ENCODE measurements around the gene MRPS23.
A peak's percentile ranks its signal among the peaks of the same experiment; 100 is the strongest.

Gene MRPS23

DNA sequence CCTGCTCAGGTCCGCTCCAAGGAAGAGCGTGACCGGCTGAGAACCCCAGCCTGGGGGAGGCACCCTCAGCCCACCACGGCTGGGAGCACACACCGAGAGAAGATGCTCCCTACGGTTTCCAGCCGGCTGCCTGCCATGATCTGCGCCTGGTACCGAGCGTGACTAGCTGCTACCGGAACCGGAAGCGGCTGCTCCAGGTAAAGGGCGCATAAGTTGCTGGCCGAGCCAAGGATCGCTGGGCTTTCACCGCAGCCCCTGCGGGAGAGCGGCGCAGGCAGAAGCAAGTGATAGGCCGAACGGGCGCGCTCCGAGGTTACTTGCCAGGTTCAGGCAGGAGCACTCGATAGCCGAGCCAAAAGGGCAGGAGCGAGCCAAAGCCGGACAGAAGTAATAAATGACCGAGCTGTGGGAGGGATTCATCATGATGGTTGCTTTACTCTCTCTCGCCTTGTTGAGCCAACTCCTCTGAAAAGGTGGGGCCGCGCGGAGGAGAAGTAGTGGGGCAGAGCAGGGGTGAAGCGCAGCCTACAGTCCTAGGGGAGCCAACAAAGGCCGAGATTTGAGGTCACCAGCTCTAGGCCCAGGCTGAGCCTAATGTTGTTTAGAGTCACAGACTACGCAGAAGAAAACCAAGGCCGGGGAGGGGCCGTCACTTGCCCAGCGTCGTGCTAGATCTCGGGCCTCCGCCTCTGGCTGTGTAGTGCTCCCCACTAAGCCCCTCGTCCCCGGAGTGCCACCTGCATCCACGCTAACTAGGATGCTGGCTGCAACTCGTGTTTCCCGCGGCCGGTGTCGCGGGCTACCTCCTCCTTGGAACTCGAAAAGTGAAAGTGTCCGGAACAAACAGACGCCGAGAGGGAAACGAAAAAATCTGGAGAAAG lies at the start of gene MRPS23:
TSS of gene MRPS23 (minus strand) at position 171 of the 881 bp plus-strand sequence. CDS start at position 137, 34 bp downstream.
- peak; percentile 90 to 95 for DNase-seq (ENCODE audit: low read depth in 1 of 2, low spot score in 1 of 2)

DNA sequence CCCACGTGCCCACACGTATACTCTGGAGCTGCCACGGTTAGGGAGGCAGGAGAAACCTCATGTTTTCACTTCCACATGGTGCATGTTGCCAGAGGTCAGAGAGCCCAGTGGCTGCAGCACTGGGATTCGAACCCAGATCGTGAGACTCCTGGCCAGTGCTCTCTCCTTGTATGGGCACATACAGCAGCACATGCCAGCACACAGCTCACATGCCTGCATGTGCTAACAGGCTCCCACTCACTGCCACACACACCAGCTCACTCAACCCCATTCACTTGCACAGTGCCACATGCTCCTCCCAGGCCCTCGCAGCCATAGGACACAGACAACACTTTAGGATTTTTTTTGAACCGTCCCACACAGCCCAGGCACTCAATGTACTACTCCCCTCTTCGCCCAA lies 49.5 kb upstream of the MRPS23 start:
- DNase-seq (ENCODE audit: low read depth in 1 of 2, low spot score in 1 of 2): no peak

DNA sequence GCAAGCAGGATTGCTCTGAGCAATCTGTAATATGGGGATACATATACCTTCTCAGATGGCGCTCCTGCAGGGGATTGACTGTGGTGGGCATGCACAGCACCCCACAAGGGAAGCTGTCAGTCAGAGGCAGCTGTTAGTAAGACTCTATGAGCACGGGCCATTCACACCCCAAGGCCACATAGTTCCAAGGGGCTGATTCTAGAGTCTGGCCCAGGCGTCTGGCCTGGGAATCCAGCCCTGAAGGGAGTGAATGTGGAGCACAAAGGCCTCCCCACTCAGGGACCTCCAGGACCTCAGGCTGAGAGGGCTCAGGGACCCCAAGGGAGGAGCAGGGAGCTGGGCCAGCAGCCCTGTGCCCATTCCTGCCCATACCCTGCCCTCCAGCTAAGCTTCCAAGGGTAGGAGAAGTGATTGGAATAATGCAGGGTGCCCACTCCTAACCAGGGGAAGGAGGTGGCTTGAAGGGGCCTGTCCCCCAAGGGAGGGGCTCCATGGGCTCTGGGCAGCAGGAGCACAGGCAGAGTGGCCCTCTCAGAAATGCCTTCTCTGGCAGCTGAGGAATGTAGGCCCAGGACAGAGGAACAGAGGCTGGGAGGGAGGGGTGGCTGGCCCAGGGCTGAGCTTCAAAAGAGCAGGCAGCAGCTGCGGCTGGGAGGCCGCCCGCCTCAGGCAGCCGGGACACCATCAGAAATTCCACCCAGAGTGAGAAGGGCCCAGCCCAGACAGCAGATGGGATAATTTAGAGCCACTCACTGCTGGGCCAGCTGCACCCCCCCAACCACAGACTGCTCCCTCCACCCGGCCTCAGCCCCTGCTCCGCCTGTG lies 48.9 kb upstream of the MRPS23 start:
- DNase-seq (ENCODE audit: low read depth in 1 of 2, low spot score in 1 of 2): no peak

DNA sequence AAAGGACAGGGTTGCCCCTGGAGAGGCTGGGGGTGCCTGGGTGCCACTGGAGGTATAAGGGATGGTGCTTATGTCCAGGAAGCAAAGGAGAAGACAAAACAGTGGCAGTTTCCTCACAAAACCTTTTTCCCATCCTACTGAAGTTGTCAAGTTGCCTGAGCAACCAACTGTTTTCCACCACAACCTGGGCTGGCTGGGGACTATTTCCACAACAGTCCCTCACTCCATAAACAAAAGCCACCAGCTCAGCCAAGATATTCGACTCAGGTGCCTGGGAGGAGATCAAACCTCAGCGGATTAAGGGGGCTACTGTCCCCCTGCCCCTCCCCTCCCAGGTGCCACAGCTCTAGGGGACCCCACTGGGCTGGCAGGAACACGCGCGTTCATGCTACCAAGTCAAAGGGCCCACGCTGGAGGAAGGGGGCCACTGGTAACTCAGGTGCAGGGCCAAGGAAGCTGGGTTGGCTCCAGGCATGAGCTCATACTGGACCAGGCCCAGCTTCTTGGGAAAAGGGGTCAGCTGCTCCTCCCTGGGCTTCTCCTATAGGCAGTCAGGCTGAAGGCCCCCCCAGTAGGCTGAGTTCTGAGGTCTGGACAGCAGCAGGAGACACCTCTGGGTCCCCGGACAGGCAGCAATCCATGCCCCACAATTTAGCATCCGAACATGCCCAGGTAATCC lies 45.7 kb upstream of the MRPS23 start:
- DNase-seq (ENCODE audit: low read depth in 1 of 2, low spot score in 1 of 2): no peak

DNA sequence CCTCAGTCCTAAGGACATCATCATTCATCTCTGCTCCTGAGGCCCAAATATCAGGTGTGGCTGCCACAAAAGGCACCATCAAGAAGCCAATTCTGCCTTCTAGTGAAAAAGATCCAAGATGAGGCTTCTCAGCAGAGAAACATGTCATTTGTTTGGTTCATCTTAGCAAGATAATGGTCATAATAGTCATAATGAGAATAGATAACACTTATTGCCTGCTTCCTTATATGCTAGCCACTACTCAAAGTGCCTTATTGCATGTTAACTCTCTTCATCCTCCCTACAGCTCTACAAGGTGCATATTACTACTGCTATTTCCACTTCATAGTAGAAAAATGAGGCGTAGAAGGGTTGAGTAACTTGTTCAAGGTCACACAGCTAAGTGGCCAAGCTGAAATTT lies 45.0 kb upstream of the MRPS23 start:
- no peak for DNase-seq (ENCODE audit: low read depth in 1 of 2, low spot score in 1 of 2)

DNA sequence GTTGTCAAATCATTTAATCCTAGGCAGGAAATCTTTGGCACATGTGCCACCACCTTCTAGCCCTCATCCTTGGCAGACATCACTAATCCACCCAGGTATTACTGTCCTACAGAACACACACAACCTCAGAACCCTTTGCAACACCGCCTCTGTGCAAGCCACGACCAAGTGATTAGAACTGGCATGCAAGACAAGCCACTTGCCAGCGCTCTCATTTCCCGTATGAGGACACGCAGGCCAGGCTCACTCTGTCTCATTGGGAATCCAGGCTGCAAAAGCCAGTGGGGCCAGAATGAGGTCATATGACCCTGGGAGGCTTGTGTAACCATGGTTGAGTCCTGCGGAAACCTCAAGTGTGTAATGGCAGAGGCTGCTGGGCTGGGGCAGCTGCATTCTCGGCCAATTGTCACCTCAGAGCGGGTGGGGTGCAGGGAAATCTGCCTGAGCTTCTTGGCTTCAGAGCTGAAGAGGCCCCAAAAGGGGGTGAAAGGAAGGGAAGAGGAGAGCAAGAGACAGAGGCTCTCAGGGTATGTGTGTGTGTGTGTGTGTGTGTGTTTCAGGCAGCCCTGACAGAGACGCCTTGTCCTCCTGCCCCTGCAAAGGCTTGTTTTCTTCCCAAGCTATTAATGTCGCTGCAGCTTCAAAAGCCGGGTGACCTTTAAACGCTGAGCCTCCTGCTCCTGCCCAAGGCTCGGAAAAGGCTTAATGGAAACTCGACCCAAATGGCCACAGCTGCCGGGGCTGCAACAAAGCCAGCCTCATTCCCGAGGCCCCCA lies 43.2 kb upstream of the MRPS23 start:
- no peak for DNase-seq (ENCODE audit: low read depth in 1 of 2, low spot score in 1 of 2)

DNA sequence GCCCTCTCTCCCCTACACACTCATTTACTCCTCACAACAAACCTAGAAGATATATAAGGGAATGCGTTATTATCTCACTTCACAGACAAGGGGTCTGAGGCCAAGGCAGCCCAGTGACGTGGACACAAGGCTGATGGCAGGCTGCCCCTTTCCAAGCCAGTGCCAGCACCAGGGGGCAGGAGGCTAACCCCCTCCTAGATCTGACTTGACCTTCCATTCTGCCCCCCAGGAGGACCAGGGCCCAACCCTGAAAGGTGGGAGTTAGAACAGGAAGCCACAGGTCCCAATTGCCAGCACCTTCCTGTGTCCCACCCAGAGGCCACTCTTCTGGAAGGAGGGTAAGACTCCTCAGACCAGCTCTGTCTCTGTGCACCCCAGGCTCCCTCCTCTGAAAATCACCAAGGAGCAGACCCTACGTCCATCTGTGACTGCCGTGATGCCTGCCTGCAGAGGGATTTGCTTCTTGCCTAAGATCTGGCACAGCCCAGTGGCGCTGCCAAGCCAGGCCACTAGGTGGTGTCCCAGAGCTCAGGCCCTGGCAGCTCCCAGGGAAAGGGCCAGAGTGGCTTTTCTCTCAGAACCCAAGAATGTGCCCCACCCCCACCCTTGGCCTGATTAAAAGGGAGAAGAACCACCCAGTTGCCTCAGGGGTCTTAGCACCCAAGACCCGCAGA lies 42.4 kb upstream of the MRPS23 start:
- peak; percentile 70 to 71 for DNase-seq (ENCODE audit: low read depth in 1 of 2, low spot score in 1 of 2)

DNA sequence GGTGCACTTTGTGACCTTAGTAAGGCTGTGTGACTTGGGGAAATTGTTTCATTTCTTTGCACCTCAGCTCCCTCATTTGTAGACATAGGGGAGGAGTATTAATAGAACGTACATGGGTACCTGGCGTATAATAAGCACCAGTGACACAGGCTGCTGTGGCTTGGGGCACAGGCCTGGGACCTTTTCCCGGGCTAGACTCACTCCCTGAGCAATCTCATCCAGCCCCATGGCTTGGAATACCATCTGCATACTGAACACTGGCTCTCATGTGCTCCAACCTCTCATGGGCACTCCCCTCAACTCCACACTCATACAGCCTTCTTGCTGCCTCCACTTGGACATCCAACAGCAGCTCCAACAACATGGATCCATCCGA lies 41.0 kb upstream of the MRPS23 start:
- no peak for DNase-seq (ENCODE audit: low read depth in 1 of 2, low spot score in 1 of 2)

DNA sequence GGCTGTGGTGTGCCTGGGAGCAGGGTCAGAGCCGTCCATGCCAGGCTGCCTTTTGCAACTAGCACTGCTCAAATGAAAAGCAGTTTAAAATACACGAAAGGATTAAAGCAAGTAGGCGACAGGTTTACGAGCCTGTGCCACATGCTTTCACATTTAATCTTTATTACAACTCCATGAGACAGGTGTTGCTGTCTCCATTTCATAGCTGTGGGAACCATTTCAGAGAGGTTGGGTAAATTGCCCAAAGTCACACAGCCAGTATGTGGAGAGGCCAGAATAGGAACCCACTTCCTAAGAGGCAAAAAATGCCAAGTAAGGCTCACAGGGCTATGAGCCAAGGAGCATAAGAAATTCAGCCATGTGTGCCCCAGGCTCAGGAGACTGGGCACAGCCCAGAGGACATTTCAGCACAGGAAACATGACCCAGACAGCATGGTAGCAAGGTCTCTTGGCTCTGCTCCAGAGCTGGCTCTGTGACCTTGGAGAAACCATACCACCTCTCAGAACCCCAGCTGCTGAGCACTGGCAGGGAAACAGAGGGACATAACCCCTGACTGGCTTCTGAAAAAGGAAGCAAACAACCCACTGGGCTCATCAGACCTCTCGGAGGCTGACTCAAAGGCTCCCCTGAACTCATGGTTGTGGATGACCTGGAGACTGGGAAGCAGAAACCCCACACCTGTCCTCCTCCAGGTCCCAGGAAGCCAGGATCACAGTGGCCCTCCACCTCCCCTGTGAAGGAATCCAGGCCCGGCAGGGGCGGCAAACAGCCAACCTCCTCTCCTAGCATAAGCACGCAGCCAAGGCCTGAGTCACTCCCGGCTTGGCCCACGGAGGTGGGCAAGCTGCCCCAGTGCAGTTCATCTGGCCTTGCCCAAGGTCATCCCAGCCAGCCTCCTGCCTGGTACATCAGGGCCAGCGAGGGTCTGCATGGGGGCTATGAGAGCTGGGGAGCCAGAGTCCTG lies 40.3 kb upstream of the MRPS23 start:
- DNase-seq (ENCODE audit: low read depth in 1 of 2, low spot score in 1 of 2): no peak

DNA sequence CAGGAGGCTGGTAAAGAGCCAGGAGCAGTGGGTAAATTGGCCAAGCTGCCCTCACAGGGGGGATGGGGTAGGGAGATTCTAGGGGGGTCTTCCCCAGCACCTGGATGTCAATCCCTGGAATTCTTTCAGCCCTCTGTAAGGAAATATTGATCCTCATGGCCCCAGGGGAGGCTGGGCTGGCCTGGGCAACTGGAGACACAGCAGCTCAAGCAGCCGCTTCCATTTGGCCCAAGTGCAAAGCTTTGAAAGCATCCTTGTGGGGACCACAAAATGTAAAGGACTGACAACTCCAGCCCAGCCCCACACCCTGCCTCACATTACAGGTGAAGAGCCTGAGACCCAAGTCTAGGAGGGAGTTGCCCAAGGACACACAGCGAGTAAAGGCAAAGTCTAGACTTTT lies 39.4 kb upstream of the MRPS23 start:
- DNase-seq (ENCODE audit: low read depth in 1 of 2, low spot score in 1 of 2): no peak

DNA sequence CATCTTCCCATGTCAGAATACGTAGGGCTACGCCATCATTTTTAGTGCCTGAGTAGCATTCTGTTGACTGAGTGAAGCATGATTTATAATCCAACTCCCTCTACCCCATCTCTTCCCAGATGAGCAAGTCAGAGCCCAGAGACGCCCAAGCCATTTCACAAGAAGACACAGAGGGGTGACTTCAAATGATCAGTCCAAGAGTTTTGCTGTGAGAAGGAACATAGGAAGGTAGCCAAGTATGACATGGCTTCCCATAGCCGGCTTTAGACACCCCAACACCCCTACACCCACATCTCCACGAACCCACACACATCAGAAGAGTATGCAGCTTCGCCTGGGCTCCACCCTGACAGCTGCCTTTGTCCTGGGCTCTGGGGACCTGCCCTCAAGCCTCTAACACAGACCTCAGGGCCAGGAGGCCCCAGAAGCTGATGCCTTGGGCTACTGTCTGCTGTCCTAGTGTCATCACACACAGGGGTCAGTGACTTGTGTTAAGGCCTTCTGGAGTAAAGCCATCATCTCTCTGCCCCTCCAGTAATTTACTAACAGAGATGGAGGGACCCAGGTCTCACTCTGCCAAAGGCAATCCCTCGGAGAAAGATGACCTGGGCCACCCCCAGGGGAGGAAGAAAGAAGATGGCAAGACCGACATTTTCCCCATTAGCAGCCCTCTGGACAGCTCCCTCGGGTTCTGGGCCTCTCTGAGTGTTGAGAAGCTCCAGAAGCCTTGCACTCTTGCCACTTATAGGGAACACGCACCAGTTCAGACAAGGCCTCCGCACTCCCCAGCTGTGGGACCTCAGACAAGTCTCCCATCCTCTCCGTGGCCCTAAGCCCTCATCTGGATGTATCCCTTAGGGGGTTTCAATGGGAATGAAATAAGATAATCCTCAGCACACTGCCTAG lies 38.7 kb upstream of the MRPS23 start:
- DNase-seq (ENCODE audit: low read depth in 1 of 2, low spot score in 1 of 2): no peak

DNA sequence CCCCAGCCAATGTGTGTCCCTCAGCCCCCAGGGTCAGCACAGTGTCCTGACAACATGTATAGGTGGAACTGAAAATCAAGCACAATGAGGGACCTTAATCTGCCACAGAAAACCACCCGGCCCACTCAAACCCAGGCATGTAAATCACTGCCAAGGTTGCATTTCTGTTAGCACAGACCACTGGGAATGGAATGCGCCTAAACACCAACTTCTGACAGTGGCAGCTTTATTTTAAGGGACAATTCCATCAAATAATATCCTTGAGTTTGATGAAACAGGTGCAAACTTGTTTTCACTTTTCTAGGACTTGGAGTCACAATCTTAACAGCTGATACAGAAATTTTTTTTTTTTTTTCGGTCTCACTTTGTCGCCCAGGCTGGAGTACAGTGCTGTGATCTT lies 37.3 kb upstream of the MRPS23 start:
- no peak for DNase-seq (ENCODE audit: low read depth in 1 of 2, low spot score in 1 of 2)

DNA sequence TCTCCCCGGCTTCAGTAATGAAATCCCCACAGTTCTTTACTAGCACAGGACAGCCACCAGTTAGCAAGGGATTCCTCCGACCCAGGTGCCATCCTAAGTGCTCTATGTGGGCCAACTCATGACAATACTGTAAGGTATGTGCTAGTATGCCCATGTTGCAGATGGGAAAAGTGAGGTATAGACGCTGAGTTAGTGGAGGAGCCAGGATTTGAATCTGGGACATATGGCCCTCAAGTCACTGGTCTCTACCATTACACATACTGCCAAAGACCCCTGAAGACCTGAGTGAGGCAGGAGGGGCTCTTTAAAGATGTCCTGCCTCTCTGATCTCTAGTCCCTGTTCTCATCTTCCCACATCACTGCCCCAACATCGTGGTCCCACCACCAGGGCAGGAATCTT lies 36.2 kb upstream of the MRPS23 start:
- no peak for DNase-seq (ENCODE audit: low read depth in 1 of 2, low spot score in 1 of 2)

DNA sequence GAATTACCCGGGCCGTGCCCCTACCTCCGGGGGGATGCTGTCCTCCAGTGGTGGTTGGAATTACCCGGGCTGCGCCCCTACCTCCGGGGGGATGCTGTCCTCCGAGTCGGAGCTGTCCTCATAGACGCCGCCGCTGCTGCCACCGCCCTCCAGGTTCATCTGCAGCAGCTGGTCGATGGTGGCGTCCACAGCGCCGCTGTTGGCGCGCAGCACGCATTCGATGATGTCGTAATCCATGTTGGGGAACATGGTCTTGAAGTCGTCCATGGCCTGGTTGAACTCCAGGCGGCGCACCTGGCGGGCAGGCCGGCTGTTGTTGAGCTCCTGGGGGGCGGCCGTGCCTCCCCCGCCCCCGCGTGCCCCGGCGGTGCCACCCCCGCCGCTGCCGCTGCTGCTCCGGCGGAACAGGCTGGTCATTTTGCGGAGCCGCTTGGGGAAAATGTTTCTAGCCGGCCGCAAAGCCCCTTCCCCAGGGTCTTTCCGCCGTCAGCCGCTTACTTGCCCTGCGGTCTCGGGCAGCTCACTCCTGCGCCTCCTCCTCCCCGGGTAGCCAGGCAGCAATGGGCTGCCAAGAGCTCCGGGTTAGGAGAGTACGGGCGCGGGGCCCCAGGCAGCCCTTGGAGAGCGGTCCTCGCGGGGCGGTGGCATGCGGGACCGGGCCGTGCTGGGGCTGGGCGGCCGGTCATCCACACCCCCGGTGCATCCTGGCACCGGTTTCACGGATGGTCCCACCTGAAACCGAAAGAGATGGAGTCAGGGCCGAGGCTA lies 35.5 kb upstream of the MRPS23 start:
- no peak for DNase-seq (ENCODE audit: low read depth in 1 of 2, low spot score in 1 of 2)

DNA sequence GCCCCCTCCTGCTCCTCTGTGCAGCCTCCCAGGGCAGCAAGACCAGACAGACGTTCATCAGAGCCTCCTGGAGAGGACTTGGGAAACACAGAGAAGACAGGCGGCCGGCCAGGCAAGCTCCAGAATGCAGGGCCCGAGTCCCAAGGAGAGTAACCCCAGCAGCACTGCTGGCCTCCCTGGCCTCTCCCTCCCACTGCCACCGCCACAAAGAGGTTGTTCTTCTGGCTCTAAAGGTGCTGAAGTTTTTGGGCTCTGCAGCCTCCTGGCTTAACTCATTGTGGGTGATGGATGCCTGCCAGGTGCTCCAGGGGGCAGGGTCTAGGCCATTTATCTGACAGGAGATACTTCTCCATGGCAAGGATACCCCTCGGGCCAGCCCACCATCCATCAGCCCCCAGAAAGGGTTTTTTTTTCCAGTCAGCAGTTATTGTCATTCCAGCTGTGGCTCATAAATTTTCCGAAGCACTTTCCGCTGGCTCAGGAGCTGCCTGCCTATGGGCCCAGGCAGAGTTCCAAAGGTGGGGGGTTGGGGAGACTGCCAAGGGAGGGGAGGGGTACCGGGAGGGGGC lies 32.0 kb upstream of the MRPS23 start:
- no peak for DNase-seq (ENCODE audit: low read depth in 1 of 2, low spot score in 1 of 2)

DNA sequence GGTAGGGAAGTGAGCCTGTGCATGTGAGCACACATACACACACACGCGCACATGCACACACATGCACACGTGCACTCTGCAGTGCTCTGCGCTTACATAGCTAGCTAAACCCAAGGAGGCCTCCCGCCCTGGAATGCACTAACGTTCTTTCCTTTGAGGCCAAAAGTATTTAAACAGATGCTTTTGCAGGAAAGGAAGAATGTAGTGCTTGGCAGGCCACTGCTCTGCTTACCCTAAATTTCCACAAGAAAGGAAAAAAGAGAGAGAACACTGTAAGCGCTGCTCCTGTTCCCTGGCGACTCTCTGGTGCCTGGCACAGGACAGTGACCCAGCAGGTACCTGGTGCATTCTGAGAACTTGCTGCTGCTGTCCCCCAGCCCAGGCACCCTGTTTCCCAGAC lies 31.3 kb upstream of the MRPS23 start:
- no peak for DNase-seq (ENCODE audit: low read depth in 1 of 2, low spot score in 1 of 2)

DNA sequence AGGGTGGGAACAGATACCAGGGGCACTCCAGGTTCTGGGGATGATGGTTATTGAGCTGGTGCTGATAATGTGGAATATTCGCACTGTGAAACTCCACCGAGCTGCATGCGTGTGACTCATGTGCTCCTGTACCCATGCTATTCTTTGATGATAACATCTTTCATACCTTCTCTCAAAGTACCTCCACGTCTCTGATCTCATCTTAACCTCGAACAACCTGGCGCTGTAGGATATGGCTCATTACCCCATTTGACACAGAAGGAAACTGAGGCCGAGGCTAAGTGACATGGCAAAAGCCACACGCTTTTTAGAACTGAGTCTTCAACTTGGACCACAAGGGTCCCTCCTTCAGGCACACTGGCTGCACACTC lies 30.2 kb upstream of the MRPS23 start:
- DNase-seq (ENCODE audit: low read depth in 1 of 2, low spot score in 1 of 2): peak in 1 of 2 donors; percentile 26
